GM19463 (cell line): ENCODE results near the gene ZNF726.
A peak's percentile ranks its signal among the peaks of the same experiment; 100 is the strongest.
"Not testable (repeated sequence)": the region's sequence is repeated elsewhere in the genome, so short reads cannot be mapped to it uniquely, and the experiment has no call there.

ENCODE experiments used
- ATAC-seq: cut with Tn5 transposase; IDR thresholded peaks from one replicate; pipeline ENCODE4 v1.9.1; 2021; ENCODE audit warnings: mild to moderate bottlenecking, moderate library complexity; ENCODE audit not compliant: unreplicated experiment

ZNF726 gene

GRCh38 chr19:23914402-23915286 is at the start of gene ZNF726:
Gene ZNF726, plus strand, starts transcription at chr19:23914886. Its CDS starts 109 bp downstream, at chr19:23914995.
- ATAC-seq: peak; percentile 96

- ATAC-seq: no peak
These were observed 46.8 kb upstream of the ZNF726 start for GRCh38 chr19:23867895-23868294.

DNA sequence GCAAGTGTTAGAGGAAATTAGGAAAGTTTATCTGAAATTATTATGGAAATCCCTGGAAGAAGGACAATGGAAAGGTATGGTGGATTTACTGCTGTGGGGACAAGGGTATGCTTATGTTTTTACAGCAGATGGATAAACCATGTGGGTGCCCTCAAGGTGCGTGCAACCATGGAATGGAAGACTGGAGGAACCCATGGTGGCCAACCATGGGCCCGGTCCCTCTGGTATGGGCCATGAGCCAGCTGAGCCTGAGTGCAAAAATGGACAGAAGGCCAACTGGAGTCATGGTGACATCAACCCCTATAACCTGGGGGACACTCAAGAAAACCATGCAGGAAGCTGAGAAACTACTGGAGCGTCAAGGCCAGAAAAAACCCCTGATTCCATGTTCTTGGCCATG is 46.1 kb upstream of the ZNF726 start:
- no peak for ATAC-seq

- ATAC-seq: no peak
These were observed 42.3 kb upstream of the ZNF726 start for GRCh38 chr19:23872282-23872919.

- ATAC-seq: no peak
These were observed 38.4 kb upstream of the ZNF726 start for GRCh38 chr19:23876261-23876660.

GRCh38 chr19:23876756-23877155 is 37.9 kb upstream of the ZNF726 start:
- ATAC-seq: not testable (repeated sequence)

DNA sequence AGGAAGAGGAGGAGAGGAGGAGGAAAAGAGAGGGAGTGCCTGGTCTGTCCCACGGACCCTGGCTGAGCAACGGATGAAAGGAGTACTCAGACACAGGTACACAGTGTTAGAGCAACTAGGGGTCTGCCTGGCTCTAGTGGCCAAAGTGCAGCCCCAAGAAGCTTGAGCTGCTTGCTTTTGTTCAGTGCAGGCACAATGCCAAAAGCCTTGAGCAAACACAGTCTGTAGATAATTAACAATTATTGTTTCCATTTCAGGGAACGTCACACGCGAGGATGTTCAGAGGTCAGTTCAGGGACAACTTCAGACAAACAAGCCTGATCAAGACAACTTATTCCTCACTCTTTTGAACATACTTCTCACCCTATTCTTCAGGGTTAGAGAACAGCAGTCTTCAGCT is 32.2 kb upstream of the ZNF726 start:
- ATAC-seq: no peak

DNA sequence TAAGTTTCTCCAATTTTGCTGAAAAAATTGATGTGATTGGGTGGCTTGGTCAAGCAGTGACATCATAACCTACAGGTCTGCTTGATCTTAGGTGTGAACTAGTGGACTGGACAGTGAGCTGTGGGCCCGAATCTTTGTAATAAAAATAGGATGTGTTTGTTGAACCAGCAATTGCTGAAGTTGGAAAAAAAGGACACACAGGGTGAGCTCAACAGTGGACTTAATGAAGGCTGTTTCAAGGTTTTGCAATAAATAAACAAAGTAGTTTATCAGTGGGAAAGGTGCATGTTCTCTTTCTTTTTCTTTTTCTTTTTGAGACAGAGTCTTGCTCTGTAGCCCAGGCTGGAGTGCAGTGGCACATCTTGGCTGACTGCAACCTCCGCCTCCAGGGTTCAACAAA is 30.3 kb upstream of the ZNF726 start:
- ATAC-seq: no peak

DNA sequence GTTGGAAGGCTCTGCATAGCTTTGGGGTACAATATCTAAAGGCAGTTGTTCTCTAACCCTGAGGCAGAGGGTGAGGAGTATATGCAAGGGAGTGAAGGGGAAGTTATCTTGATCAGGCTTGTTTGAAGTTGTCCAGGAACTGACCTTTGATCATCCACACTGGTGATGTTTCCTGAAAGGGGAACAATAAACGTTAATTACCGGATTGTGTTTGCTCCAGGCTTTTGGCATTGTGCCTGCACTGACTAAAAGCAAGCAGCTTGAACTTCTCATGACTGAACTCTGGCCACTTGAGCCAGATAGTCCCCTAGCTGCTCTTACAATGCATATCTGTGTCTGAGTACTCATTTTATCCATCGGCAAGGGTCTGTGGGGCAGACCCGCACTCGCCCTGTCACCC is 27.0 kb upstream of the ZNF726 start:
- ATAC-seq: no peak

GRCh38 chr19:23896096-23896495 is 18.6 kb upstream of the ZNF726 start:
- ATAC-seq: not testable (repeated sequence)

GRCh38 chr19:23896912-23897311 is 17.8 kb upstream of the ZNF726 start:
- ATAC-seq: no peak

GRCh38 chr19:23901360-23901759 is 13.3 kb upstream of the ZNF726 start:
- ATAC-seq: no peak

DNA sequence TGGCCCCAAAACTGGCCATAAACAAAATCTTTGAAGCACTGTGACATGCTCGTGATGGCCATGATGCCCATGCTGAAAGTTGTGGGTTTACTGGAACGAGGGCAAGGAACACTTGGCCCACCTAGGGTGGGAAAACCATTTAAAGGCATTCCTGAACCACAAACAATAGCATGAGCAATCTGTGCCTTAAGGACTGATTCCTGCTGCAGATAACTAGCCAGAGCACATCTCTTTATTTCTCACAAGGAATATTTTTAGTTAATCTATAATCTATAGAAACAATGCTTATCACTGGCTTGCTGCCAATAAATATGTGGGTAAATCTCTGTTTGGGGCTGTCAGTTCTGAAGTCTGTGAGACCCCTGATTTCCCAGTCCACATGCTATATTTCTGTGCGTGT is 10.3 kb upstream of the ZNF726 start:
- ATAC-seq: no peak

- no peak for ATAC-seq
These were observed 8.9 kb upstream of the ZNF726 start for GRCh38 chr19:23905771-23906170.

- no peak for ATAC-seq
These were observed 7.9 kb upstream of the ZNF726 start for GRCh38 chr19:23906835-23907234.

GRCh38 chr19:23908165-23908564 is 6.5 kb upstream of the ZNF726 start:
- no peak for ATAC-seq

DNA sequence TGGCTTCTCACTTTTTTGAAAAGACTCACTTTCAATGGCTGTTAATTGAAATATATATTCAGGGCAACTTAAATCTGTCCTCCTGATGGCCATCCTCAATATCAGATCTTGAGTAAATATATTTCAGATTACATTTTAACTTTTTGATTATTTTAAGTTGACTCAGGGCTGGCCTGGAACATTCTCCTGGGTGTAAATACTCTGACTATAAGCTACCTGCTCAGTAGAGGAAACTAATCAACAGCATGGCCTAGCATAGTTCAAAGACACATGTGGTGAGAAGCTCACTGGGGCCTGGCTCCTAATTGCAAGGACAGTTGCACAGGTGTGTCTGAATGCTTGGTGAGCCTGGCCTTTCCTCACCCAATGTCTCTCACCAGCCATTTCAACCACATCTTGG is 5.5 kb upstream of the ZNF726 start:
- no peak for ATAC-seq

- ATAC-seq: no peak
These were observed 755 bp upstream of the ZNF726 start for GRCh38 chr19:23913931-23914330.

DNA sequence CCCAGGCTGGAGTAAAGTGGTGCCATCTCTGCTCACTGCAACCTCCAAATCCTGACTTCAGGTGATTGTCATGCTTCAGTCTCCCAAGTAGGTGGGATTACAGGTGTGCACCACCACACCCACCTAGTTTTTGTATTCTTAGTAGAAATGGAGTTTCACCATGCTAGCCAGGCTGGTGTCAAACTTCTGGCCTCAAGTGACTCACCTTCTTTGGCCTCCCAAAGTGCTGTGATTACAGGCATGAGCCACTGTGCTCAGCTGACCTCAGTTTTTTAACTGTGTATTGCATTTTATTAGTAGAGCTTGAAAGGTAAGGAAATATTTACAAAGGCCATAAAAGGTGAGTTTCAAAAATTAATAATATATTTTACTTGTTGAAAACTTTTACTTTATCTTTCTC is 2.3 kb downstream of the ZNF726 start:
- ATAC-seq: no peak

GRCh38 chr19:23917856-23918255 is 3.2 kb downstream of the ZNF726 start:
- ATAC-seq: no peak

DNA sequence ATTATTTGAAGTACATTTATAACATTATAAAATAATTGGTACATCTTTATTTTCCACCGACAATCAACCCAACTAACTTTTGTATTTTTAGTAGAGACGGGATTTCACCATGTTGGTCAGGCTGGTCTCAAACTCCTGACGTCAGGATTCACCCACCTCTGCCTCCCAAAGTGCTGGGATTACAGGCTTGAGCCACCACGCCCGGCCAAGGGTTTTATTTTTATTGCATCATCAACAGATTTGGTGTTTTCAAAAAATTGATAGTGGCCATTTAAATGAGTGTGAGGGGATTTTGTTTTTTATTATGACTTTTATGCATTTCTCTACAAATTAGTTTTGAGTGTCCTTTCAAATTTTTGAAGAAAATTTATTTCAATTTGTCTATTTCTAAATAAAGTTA is 10.6 kb downstream of the ZNF726 start:
- no peak for ATAC-seq

- no peak for ATAC-seq
These were observed 18.2 kb downstream of the ZNF726 start for GRCh38 chr19:23932878-23933277.
